GM19328 (cell line): ENCODE results near the gene NCMAP.

Source experiments
- ATAC-seq: cut with Tn5 transposase; IDR thresholded peaks from one replicate; pipeline ENCODE4 v1.9.1; 2021; ENCODE audit warnings: mild to moderate bottlenecking, moderate library complexity; ENCODE audit not compliant: unreplicated experiment

Gene NCMAP

DNA sequence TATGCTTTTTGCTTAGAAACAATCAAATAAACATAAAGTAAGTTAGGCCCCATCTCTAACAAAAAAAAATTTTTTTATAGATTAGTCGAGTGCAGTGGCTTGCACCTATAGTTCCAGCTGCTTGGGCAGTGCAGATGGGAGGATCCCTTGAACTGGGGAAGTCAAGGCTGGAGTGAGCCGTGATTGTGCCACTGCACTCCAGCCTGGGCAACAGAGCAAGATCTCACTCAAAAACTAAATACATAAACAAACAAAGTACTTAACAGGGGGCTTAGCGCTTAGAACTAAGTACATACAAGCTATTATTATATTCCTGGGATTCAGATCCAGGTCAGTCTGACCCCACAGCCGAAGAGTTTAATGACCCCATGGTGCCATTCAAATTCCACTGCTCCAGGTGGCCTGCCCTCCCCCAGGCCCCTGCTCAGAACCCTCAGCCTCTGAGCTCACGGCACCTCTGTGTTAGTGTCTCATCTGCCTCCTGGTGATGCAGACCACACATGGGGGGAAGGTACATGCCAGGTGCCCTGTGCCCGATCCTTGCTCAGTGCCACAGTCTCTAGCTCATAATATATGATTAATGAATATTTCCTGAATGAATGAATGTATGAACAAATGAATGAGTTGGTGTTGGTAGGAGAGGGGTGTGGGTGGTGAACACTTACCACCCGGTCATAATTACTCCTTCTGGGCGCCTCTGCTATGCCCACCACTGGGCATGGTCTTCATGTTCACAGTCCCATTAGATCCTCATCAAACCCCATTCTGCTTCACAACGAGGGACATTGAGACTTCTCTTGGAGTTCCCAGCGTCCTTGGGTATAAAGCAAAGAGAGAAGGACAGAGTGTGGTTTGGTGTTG lies 14.6 kb downstream of the NCMAP start:
- ATAC-seq: no peak

DNA sequence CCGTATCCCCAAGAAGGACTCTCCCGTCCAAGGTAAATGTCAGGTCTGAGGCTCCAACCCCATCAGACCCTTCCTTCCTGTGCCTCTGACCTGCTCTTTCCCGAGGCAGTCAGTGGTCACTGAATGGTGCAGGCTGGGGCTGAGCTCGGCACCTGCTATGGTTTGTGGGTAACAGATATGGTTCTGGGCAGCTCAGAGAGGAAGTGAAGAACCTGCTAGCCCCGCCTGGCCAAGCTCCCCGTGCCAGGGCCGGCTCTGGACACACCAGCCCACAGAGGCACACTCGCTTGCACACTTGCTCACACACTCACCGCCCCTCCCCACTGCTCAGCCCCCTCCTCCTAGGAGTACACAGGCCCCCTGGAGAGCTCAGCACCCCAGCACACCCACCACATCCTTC lies 16.4 kb downstream of the NCMAP start:
- ATAC-seq: no peak

DNA sequence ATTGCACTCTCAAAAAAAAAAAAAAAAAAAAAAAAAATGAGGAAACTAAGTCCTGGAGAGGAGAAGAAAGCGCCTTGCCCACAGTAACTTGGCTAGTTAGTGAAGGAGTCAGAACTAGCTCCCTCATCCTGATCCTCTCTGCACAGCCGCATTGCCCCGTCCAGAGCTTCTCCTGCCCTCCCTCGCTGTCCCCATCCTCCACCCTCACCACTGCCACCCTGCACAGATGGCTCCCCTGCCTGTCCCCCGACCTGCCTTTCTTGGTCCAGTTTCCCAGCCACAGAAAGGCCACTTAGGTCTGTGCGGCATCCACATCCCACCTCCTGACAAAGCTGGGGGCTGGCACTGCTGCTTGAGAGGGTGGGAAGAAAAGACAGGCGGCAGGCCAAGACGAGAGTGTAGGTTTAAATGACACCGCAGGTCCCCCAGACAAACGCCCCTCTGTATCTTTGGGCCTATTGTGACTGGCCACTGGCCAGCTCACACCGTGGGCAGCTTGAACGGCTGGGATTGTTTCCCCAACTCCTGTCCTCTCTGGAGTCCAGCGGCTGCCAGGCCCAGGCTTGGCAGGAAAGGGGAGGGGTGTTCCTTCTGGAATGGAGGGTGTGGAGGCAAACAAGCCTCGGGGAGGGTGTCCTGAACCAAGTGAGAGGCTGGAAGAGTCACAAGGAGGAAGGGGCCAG lies 20.2 kb downstream of the NCMAP start:
- ATAC-seq: no peak

DNA sequence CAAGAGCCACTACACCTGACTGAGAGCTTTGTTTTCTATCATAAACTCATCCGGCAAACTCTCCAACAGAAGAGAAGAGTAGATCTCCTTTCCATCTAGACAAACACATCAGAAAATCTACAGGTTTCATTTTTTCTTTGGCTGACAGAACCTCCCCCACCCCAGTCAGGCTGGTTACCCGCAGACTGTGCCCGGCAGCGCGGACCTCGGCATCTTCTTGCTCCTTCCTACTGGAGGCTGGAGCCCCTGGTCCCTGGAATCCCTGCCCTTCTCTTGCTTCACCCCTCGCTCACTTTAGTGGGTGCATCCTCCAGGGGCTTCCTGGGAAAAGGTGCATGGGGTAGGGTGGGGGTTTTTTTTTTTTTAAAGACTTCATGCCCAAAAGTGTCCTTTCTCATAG lies 23.0 kb downstream of the NCMAP start:
- no peak for ATAC-seq

DNA sequence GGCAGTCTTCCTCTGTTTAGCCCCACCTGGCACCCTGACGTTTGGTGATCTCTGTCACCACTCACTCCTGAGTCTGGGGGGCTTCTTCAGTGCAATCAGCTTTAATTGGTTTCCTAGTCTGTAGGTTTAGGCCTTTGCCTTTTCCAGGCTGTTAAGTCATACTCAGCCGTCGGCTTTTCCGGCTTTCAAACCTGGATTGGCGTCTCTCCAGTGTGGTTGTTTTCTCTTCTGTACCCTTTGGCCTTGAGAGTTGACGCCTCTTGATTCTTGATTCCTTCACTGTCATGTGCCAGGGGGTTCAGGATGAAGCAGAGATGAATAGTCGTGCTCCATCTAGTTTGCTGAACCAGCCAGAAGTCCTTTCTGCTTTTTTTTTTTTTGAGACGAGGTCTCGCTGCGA lies 24.9 kb downstream of the NCMAP start:
- no peak for ATAC-seq

DNA sequence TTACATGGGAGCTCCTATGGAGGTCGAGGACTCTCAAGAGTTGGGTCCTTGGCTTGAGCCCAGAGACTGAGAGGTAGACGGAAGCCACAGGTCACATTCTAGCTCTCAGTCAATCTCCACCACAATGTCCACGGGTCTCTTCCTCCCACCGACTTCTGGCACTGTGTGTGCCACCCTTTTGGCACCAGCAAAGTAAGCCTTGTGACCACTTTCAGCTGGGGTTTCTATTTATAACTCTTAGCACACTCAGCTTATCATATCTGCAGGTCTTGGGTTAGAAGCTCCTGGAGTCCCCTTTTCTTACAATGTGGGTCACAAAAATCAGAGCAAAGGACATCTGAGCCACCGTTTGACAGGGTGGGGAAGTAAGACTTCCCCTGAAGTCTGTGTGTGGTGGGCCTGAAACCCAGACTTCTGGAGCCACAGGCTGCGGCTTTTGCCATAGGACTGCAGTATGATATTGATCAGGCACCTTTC lies 28.3 kb downstream of the NCMAP start:
- ATAC-seq: no peak

DNA sequence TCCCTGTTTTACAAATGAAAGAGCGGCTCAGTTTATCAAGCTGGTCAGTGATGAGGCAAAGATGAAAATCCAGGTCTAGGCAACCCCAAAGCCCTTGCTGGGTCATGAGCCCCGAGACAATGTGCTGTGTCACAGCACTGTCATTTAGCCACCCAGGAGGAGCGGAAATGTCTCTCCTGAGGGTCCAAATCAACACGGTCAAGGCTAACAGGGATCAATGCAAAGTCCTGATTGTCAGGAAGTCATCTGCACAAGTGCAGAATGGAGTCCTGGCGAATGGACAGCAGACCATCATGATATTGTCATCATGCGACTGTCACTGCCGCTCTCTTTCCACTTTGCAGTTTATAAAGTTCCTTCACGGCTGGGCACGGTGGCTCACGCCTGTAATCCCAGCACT lies 30.2 kb downstream of the NCMAP start:
- ATAC-seq: no peak

DNA sequence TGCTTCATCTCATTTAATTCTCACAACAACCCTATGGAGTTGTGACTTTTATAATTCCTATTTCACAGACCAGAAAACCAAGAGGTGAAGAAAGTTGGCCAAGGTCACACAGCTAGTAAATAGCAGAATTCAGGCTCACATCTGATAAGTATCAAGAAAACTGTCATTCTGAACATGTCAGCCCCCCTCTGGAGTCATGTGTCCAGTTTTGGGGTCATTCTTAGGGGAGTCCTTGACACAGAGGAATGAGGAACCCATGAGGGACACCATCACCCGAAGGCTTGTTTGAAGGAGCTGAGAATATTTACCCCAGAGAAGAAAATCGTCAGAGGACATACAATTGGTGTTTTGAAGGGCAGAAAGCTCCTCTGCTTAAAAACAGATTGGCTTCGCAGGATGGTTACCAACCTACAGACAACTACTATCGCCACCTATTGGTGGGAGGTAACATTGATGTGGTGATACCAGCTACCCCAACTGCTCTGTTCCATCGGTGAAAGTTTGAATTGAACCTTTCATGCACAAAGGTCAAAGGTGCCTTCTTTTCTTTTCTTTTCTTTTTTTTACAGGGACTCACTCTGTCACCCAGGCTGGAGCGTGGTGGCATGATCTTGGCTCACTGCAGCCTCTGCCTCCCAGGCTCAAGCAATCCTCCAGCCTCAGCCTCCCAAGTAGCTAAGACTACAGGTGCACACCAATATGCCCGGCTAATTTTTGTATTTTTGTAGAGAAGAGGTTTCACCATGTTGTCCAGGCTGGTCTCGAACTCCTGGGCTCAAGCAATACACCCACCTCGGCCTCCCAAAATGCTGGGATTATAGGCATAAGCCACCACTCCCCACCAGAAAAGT lies 31.3 kb downstream of the NCMAP start:
- no peak for ATAC-seq

DNA sequence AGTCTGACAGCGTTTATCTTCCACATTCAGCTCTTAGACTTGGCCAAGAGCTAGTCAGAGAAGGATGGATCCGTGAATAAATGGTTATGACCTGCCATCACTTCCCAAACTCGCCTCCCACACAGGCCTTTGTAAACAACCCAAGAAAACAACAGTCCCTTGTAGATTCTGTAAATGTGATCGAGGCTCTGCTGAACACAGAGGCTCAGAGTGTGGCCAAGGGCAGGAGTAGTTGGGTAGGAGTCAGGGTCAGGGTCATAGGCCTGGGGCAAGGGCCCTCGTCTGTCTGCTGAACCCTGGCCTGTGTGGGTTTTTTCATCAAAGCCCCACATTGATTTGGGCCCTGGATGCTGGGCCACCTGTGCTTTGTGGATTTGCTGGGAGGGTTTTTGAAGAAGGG lies 32.7 kb downstream of the NCMAP start:
- ATAC-seq: no peak

DNA sequence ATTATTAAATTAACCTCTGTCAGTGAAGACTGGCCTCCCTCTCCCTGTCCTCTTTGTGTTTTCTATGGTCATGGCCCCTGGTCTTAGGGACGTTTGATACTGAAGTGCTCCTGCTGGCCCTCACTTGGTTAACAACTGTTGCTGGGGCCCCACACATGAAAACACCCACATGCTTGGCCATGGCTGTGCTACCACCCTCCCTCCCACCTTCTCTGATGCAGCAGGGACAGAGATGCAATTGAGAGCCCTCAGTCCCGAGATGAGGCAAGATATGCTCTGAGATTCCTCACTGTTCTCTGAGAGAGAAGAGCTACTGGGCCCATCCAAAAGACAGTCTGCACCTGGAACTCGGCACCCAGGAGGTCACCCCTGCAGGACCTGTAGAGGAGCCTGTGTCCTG lies 33.3 kb downstream of the NCMAP start:
- ATAC-seq: no peak

DNA sequence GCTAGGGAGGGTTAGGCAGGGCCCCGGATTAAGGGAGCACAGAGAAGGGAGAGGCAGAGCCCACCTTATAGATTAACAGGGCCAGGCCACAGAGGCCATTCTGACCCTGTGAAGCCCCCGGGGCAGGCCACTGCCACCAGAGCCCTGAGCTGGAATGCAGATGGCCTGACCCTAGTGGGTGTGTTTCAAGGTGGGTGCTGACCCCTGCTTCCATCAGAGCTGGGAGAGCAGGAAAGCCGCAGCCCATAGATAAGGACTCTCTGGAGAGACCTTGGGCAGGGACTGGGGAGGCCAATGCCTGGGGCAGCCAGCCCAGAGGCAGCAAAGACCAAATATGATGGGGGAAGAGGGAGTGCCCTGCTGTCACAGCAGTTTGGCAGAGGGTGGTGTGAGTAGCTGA lies 35.9 kb downstream of the NCMAP start:
- ATAC-seq: no peak

DNA sequence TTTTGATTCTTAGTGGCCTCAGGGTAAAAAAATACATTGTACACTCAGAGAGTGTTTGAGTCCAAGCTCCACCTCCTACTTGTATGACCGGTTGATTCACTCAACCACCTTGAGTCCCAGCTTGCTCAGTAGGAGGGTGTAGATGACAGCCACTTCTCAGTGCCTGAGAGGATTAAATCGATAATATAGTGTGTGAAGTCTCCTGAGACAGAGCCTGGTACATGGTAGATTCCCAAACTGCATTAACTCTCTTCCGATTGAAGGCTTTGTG lies 38.4 kb downstream of the NCMAP start:
- no peak for ATAC-seq

DNA sequence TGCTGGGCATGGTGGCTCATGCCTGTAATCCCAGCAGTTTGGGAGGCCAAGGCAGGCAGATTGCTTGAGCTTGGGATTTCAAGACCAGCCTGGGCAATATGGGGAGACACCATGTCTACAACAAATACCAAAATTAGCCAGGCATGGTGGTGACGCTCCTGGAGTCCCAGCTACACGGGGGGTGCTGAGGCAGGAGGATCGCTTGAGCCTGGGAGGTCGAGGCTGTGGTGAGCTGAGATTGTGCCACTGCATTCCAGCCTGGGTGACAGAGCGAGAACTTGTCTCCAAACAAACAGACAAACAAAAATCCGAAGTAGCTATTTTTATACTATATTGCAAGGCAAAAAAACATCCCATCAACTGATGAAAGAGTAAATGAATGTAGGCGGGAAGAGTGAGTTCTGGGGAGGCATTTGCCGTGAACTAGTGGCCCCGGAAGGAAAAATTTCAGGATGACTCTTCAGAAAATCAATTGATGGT lies 40.6 kb downstream of the NCMAP start:
- no peak for ATAC-seq

DNA sequence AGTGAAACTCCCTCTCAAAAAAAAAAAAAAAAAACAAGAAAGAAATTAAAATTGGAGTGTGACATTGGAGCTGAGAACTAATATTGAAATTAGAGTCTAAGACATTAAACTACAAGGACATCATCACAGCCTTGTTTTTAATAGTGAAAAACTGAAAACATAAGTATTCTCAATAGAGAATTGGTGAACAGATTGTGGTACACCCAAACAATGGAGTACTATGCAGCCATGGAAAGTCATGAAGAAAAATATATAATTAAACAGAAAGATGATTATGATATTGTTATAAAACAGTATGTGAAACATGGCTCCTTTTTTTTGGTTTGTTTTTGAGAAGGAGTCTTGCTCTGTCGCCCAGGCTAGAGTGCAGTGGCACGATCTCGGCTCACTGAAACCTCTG lies 43.4 kb downstream of the NCMAP start:
- ATAC-seq: no peak

DNA sequence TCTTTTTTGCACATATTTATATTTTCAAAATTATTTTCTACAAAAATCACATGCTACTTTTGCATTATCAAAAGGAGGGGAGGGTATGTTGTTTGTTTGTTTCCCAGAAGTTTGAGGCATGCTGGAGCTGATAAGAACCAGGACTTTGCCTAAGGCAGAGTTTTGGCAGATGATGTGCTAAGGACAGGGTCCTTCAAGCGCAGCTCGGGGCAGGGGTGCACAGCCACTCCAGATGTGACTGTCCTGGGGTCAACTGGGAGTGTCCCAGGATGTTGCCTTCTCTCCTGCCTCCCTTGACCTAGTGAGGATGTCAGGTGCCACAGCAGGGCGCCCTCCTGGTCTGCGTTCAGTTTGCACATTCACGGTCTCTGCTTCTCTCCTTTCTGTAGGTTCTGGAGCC lies 44.7 kb downstream of the NCMAP start:
- ATAC-seq: no peak

DNA sequence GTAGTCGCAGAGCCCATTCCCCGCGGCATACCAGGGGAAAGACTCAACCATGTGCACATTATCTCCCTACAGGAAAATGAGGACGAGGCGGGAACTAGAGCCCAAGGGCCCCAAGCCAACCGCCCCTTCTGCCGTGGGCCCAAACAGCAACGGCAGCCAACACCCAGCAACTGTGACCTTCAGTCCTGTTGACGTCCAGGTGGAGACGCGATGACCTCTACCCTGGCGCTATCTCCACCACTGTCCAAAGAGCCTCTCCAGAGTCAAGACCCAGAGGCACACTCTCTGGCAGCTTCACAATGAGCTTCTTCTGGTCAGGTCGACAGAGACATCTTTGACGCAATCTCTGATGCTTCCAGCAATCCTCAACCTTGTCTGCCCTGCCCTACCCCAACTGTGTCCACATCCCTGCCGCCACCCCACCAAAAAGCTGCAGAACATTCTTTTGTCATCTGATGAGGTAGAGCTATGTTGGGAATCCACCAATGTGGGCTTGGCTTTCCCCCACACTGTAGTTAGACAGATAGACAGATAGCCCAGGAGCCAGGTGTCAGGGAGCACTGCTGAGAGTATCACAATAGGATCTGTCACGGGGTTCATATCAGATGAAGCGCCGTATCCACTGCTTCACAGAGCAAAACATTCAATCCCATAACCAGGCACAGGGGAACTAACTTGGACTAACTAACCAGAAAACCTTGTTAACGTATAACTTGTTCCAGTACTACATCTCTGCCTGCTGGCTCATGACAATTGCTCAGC lies 49.8 kb downstream of the NCMAP start:
- ATAC-seq: no peak

DNA sequence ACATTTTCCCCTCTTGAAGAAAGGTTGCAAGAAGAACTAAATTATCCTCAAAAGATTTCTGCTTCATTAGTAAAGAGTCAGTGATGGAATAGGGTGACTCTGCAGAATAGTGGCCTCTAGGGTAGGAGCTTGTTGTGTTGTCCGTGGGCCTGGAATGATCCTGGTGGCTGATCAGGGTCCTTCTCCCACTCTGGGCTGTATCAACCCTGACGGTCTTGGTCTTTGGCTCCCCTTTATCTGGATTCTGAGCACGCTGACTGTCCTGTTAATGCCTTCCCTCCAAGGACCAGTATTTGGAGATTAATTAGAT lies 50.4 kb downstream of the NCMAP start:
- no peak for ATAC-seq

DNA sequence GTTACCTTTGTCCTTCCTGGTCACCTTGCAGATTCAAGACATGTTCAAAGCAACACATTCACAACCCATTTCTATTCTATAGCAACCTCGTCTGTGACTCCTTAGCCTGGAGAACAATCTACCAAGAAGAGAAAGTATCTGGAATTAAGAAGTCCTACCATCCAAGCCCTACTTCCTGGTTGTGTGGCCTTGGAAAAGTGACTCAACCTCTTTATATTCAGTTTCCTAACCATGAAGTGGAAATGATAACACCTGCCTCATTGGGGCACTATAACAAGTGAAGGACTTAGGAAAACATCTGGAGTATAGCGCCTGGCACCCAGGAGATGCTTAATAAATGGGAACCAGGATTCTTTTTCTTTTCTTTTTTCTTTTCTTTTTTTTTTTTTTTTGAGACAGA lies 50.7 kb downstream of the NCMAP start:
- ATAC-seq: no peak

DNA sequence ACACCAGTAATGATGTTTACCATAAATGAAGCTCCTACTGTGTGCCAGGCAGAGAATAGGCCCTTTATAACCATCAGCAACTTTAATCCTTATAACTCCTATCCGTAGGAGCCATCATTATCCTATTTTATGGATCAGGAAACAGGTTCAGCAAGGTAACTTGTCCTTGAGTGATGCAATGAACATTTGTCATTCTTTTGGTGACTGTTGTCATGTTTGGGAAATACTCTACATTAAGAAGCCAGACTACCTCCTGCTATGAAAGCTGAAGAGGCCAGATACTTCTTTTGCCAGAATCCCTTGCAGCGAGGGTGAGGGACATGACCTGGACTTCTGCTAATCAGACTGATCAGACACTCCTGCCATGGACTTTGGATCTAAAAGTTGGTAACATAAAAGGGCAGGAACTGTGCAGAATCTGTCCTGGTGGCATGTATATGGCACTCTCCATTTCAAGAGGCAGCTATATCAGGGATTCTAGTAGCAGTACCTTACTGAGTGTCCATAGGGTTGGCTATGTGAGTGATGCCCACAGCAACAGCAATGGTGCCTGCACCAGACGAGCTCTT lies 54.1 kb downstream of the NCMAP start:
- no peak for ATAC-seq

DNA sequence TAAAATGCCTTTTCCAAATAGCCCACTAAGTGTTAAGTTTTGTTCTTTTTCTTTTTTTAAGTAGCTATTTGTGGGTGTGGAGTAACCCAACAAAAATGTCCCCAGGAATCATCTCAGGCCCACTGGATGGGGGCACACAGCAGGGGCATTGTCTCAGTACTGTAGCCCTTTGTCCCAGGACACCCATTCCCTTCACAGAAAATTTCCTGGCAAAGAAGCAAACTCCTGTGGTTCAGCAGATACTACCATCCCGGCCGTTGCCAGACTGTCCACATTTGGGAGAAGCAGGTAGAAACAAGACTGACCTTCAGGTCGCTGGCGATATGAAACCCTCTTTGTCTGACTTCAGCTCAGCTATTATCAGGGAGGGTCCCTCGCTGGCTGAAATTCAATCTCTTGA lies 63.5 kb downstream of the NCMAP start:
- ATAC-seq: no peak

DNA sequence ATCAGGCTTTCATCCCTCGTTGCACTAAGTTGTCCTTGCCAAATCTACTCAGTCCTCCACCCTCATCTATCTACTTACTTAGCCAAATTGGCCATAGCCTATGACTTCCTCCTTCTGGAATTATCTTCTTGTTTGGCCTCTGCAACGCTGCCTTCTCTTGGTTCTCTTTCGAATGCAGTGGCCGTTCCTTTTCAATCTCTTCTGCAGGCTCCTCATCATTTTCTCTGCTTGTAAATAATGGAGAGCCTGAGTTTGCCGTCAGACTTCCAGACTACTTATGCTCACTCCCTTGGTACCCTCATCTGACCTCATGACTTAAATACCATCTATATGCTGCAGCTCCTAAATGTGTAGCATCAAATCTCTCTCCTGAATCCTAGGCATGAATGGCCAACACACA lies 64.8 kb downstream of the NCMAP start:
- no peak for ATAC-seq
